ENCODE data around the gene SLC7A10.

The SLC7A10 gene

GRCh38 chr19:33204136-33204973 lies 21.3 kb downstream of the SLC7A10 start:
- Histone ChIP-seq H3K27me3 (no peaks in the 10 kb centered on the region), H4K20me1 (peaks cover 0 to 87% (median 65%) of the 10 kb centered on the region in 11 experiments; a peak in 19 of 22 replicates), H3K4me3 (no peak overlapping the region), H3K9me3 (replicated peaks in 1 of 11) (no peaks in the 10 kb centered on the region), H3K27ac (no peak overlapping the region), H3K4me1 (peaks cover 27 to 48% (median 31%) of the 10 kb centered on the region in 10 experiments), H3K9ac (no peak overlapping the region), H3K4me2 (no peak overlapping the region), H3K36me3 (peaks cover 65 to 96% (median 82%) of the 10 kb centered on the region in 11 experiments)
- peak in 2 of 11 experiments; percentile 14 to 34; a peak in 2 of 22 replicates for TF ChIP-seq Cebpa-rat (IDR thresholded peaks at IDR 0.05)

GRCh38 chr19:33203529-33203928 lies 22.1 kb downstream of the SLC7A10 start:
- H3K4me1 ChIP-seq: peaks cover 19 to 45% (median 25%) of the 10 kb centered on the region in 10 experiments
- no peaks in the 10 kb centered on the region for H3K27me3 ChIP-seq
- TF ChIP-seq Cebpa-rat (IDR thresholded peaks at IDR 0.05): no peak
- no peak overlapping the region for H3K4me2 ChIP-seq
- no peak overlapping the region for H3K4me3 ChIP-seq
- H3K36me3 ChIP-seq: peaks cover 73 to 99% (median 87%) of the 10 kb centered on the region in 11 experiments
- no peak overlapping the region for H3K9ac ChIP-seq
- peaks cover 0 to 96% (median 73%) of the 10 kb centered on the region in 11 experiments; a peak in 19 of 22 replicates for H4K20me1 ChIP-seq
- no peaks in the 10 kb centered on the region for H3K9me3 ChIP-seq (replicated peaks in 1 of 11)
- H3K27ac ChIP-seq: no peak overlapping the region

- Histone ChIP-seq H3K27me3 (no peaks in the 10 kb centered on the region), H3K4me2 (no peak overlapping the region), H3K9me3 (replicated peaks in 1 of 11) (no peaks in the 10 kb centered on the region), H3K9ac (no peak overlapping the region), H4K20me1 (peaks cover 0 to 99% (median 80%) of the 10 kb centered on the region in 11 experiments; a peak in 19 of 22 replicates), H3K4me1 (peaks cover 12 to 38% (median 18%) of the 10 kb centered on the region in 10 experiments), H3K4me3 (no peak overlapping the region), H3K27ac (no peak overlapping the region), H3K36me3 (peaks cover 80 to 100% (median 94%) of the 10 kb centered on the region in 11 experiments)
- no peak for TF ChIP-seq Cebpa-rat (IDR thresholded peaks at IDR 0.05)
Observed at GRCh38 chr19:33202546-33203507, 22.8 kb downstream of the SLC7A10 start.

- TF ChIP-seq Cebpa-rat (IDR thresholded peaks at IDR 0.05): no peak
- no peaks in the 10 kb centered on the region for H3K27me3 ChIP-seq
- peaks cover 0 to 100% (median 88%) of the 10 kb centered on the region in 11 experiments; a peak in 19 of 22 replicates for H4K20me1 ChIP-seq
- peaks cover 5 to 34% (median 13%) of the 10 kb centered on the region in 10 experiments; a peak in 19 of 20 replicates for H3K4me1 ChIP-seq
- no peak overlapping the region for H3K4me2 ChIP-seq
- H3K9me3 ChIP-seq (replicated peaks in 1 of 11): no peaks in the 10 kb centered on the region
- no peak overlapping the region for H3K27ac ChIP-seq
- H3K9ac ChIP-seq: no peak overlapping the region
- H3K4me3 ChIP-seq: no peak overlapping the region
- H3K36me3 ChIP-seq: peaks cover 83 to 100% (median 96%) of the 10 kb centered on the region in 11 experiments
Observed at GRCh38 chr19:33201886-33202545, 23.6 kb downstream of the SLC7A10 start.

GRCh38 chr19:33201473-33201872 lies 24.2 kb downstream of the SLC7A10 start:
- no peak for TF ChIP-seq Cebpa-rat (IDR thresholded peaks at IDR 0.05)
- H3K9me3 ChIP-seq (replicated peaks in 1 of 11): no peaks in the 10 kb centered on the region
- H3K27me3 ChIP-seq: no peaks in the 10 kb centered on the region
- peaks cover 82 to 100% (median 96%) of the 10 kb centered on the region in 11 experiments for H3K36me3 ChIP-seq
- no peak overlapping the region for H3K9ac ChIP-seq
- peaks cover 6 to 36% (median 16%) of the 10 kb centered on the region in 10 experiments; a peak in 19 of 20 replicates for H3K4me1 ChIP-seq
- no peak overlapping the region for H3K27ac ChIP-seq
- H4K20me1 ChIP-seq: peaks cover 0 to 100% (median 92%) of the 10 kb centered on the region in 11 experiments; a peak in 19 of 22 replicates
- H3K4me3 ChIP-seq: no peak overlapping the region
- H3K4me2 ChIP-seq: no peak overlapping the region

- Histone ChIP-seq H3K27ac (no peak overlapping the region), H3K36me3 (peaks cover 64 to 85% (median 80%) of the 10 kb centered on the region in 11 experiments)
Observed at GRCh38 chr19:33199441-33200265, 26.0 kb downstream of the SLC7A10 start.

GRCh38 chr19:33198169-33198568 lies 27.5 kb downstream of the SLC7A10 start:
- no peak for TF ChIP-seq Cebpa-rat (IDR thresholded peaks at IDR 0.05)
- Histone ChIP-seq H3K4me1 (peaks cover 24 to 53% (median 35%) of the 10 kb centered on the region in 10 experiments), H3K4me3 (no peak overlapping the region), H3K27ac (no peak overlapping the region), H3K4me2 (no peak overlapping the region; a peak in 1 of 22 replicates), H3K9me3 (replicated peaks in 1 of 11) (no peaks in the 10 kb centered on the region), H3K27me3 (no peaks in the 10 kb centered on the region), H3K36me3 (peaks cover 49 to 70% (median 65%) of the 10 kb centered on the region in 11 experiments), H3K9ac (peak overlapping the region in 1 of 11 experiments; percentile 36; a peak in 1 of 22 replicates), H4K20me1 (peaks cover 0 to 88% (median 79%) of the 10 kb centered on the region in 11 experiments; a peak in 19 of 22 replicates)

More at GRCh38 chr19:33199441-33200265, 26.0 kb downstream of the SLC7A10 start:
- H4K20me1 ChIP-seq: peaks cover 0 to 100% (median 94%) of the 10 kb centered on the region in 11 experiments; a peak in 19 of 22 replicates
- peaks cover 18 to 45% (median 28%) of the 10 kb centered on the region in 10 experiments for H3K4me1 ChIP-seq
- no peak overlapping the region; a peak in 1 of 22 replicates for H3K9ac ChIP-seq
- no peaks in the 10 kb centered on the region for H3K9me3 ChIP-seq (replicated peaks in 1 of 11)
- H3K27me3 ChIP-seq: no peaks in the 10 kb centered on the region
- TF ChIP-seq Cebpa-rat (IDR thresholded peaks at IDR 0.05): no peak
- peak overlapping the region in 1 of 11 experiments; percentile 5; a peak in 1 of 22 replicates for H3K4me2 ChIP-seq
- no peak overlapping the region for H3K4me3 ChIP-seq

Data from BLaER1 treated with 17β-estradiol and CSF1 and Interleukin-3, amounts not matched to agents 10 nM and 100 nM (cell line).